ENCODE data around the gene AGXT2.
A peak's percentile ranks its signal among the peaks of the same experiment; 100 is the strongest.

AGXT2 gene, protein sequence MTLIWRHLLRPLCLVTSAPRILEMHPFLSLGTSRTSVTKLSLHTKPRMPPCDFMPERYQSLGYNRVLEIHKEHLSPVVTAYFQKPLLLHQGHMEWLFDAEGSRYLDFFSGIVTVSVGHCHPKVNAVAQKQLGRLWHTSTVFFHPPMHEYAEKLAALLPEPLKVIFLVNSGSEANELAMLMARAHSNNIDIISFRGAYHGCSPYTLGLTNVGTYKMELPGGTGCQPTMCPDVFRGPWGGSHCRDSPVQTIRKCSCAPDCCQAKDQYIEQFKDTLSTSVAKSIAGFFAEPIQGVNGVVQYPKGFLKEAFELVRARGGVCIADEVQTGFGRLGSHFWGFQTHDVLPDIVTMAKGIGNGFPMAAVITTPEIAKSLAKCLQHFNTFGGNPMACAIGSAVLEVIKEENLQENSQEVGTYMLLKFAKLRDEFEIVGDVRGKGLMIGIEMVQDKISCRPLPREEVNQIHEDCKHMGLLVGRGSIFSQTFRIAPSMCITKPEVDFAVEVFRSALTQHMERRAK

GRCh38 chr5:35047785-35048404, at the start of gene AGXT2:
Gene AGXT2, minus strand, starts transcription at chr5:35047949. Its CDS starts 57 bp downstream, at chr5:35047892.
- no peak for DNase-seq

DNA sequence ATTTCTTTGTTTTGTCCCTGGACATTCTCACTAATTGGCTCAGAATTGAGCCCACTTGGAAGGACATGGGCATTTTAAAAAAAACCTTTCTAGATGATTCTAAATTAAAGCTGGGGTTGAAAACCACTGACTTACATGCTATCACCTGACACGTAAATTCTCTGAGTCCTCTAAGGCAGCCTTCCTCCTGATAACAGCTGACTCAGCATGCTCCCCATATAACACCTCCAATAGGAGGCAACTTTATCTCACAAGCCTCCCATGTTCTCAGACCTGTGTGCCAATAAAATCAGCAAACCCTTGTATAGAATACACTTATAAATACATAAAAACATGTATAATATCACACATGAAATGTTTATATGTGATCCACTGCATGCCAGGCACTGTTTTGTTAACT, 49.2 kb upstream of the AGXT2 start:
- DNase-seq, result no peak

DNA sequence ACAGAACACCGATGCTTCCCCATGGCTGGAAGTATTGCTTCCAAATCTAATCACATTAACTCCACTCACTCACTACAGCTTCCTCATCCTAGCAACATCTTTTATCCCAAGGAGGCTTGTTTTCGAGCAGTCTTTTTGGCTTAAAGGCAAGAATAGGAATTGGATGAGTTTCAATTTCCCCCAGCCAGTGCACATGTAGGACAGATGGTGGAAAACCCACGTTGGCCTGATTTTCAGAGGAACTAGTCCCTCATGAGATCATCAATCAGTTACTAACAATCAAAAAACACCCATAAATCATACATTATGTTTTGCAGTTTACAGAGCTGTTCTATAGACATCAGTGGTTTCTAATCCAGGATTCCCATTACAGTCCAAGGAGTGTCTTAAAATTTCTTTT, 48.5 kb upstream of the AGXT2 start:
- DNase-seq, result no peak

DNA sequence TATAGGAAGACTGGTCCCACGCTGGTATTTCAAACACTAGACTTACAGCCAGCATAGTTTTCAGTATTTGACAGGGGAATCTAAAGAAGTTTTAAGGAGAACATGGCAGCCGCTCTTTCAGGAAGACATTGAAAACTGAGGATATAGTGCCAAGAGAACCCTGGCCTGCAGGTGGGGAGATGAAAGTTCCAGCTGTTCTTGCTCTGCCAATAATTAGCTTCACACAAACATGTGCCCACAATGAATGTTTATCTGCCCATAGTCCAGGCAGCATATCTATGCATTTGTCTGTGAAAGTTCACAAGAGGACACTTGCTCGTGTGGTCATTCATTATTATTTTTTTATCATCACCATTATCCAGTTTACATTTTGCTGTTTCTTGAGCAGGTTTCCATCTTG, 47.6 kb upstream of the AGXT2 start:
- DNase-seq, result no peak

- no peak for DNase-seq
These were observed 47.2 kb upstream of the AGXT2 start for GRCh38 chr5:35094948-35095347.

GRCh38 chr5:35092703-35093102, 45.0 kb upstream of the AGXT2 start:
- no peak for DNase-seq

DNA sequence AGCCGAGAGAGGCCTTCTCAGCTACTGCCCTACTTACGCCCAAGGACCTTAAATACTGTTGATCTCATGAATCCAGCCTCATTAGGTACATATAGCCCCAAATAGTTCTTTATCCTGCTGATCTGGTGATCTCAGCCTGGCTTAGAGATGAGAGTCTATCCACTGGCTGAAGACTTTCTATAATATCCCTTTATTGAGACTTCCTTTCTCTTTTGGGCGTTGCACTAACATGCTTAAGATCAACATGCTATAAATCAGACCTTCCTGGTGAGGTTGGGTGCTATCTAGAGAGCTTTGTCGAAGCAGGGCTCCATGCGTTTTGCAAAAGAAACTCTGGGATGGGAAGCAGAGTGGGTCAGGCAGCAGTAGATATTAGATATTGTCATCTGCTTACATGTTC, 44.0 kb upstream of the AGXT2 start:
- no peak for DNase-seq

DNA sequence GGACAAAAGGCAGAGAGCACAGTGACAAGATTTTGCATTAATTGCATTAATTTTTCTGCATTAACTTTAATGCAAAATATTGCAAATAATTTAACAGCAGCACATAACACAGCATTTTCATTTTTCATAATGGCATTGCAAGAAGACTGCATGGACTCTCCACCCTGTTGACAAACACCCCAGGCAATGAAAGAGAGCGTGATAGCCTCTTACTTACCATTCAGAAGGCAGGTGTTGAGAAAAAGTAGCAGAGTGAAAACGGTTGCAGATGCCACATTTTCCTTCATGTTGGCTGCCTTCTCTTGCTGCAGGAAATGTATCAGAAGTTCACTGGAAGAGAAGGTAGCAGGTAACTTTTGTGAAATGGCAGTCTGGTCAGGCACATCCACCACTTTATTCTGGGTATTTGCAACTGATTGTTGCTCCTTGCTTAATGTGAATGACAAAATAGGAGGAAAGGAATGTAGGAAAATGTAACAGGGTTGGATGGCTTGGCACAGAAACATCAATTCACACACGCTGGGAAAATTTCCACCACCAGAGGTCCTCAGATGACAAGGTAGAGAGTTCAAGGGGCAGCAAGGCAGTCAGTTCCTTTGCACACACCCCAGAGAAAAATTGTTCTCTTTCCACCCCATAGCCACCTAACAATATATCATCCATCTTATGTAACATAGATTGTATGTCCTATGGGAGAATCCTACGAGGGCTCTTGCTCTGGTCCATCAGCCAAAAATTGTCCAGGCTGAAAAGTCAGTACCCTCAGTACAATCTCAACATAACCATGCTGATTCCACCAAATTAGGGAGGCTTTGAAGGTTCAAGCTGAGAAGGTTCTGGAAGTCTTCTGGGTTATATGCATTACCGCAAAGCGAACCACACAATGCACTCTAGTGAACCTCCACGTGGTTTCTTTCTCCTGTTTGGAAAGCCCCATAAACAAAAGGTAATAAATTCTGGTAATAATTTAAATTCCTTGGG, 41.9 kb upstream of the AGXT2 start:
- peak; percentile 43 for DNase-seq

GRCh38 chr5:35087991-35088390, 40.2 kb upstream of the AGXT2 start:
- no peak for DNase-seq

GRCh38 chr5:35083150-35083549, 35.4 kb upstream of the AGXT2 start:
- no peak for DNase-seq

DNA sequence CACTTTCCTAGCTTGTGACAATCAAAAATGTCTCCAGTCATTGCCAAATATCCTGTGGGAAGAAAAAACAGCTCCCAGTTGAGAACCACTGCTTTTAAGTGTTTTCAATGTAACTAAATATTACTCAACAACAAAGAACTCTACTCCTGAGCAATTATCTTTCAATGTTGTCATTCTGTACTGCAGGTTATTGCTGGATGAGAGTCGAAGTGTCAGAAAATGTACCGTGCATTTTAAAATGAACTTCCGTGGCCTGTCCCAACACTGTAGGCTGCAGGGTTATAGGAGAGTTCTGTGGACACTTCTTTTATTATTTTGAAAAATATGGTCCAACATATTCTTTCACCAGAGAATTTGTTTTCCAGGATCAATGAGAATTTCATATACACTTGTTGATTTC, 34.8 kb upstream of the AGXT2 start:
- DNase-seq, result no peak

- DNase-seq, result no peak
These were observed 33.4 kb upstream of the AGXT2 start for GRCh38 chr5:35081134-35081533.

DNA sequence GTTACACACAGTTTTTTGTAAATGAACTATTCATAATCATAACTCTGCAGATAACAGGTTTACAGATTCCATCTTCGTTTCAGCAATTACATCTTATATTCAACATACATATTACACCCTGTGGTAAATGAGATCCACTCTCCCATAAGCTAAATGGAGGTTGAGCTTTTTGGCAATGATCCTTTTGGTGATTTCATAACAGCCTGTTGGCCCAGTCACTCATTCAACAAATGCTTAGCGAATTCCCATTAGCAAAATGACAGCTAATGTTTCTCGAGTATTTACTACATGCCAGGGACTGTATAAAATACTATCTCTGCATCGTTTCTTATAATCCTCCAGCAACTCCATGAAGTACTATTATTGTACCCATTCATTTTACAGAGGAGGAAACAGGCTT, 25.4 kb upstream of the AGXT2 start:
- no peak for DNase-seq

GRCh38 chr5:35069188-35069587, 21.4 kb upstream of the AGXT2 start:
- DNase-seq, result no peak

DNA sequence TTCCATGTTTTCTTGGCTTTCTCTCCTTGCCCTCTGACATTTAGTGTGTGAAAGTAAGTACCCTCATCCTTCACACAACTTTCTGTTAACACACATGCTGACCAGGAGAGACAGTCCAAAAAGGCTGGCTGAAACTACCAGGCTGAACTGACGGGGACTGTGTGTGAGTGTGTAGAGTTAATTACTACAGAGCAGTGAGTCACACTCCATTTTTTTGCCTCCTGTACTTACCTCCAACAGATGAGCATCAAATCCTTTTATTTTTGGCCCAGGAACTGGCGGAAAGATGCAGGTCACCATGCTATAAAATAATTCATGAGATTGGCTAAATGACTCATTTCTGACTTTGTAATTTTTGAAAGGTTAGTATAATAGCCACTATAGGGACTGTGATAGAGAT, 20.2 kb upstream of the AGXT2 start:
- no peak for DNase-seq

GRCh38 chr5:35066260-35066795, 18.6 kb upstream of the AGXT2 start:
- no peak for DNase-seq

GRCh38 chr5:35063414-35063813, 15.7 kb upstream of the AGXT2 start:
- DNase-seq, result no peak

- DNase-seq, result no peak
These were observed 13.5 kb upstream of the AGXT2 start for GRCh38 chr5:35061211-35061770.

DNA sequence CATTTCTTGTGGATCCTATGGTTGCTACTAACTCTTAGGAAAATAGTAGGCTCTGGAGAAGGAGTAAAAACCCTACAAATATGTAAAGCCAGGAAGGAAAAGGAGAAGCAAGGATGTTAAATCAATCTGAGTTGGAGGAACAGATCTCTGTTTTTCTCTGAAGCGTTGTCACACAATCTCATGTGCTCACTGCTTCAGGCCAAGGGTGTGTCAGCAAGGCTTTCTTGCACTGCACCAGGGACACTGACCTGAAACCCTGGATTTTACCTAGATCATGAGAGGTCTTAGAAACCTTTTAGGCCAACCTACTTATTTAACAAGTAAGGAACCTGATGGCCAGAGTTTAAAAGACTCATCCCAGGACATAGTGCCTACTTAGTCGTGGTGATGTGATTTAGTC, 12.5 kb upstream of the AGXT2 start:
- DNase-seq, result no peak

DNA sequence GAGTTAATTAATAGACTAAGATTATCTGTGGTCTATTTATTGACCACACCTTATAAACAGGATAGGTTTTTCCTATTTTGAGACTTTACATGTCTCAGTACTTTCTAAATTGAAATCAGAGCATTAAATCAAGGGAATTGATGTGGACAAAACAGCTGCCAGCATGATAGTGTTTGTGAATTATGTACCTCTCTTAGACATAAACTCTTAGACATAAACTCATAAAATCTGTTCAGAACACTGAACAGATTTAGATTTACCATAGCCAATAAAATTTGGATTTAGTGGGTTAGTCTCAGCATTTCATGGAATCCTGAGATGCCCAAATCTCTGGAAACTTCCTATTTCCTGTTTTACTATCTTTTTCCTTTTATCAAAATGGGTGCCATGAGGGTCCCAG, 11.5 kb upstream of the AGXT2 start:
- DNase-seq, result no peak

DNA sequence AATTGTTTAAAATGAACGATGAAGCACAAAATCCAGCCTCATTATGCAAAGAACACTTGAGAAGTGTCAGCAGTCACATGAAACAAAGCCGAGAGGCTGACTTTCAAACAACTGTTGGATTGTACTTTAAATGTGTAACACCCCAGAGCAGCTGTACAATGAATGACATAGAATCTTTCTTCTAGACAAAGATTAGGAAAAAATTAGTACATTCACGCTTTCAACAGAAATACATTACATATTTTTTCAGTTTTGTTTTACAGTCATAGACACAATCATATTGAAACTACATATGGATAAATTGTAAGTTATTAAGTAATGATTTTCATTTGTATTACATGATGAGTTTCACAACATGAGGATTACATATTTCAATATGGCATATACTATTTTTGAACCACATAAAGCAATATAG, 10.6 kb upstream of the AGXT2 start:
- no peak for DNase-seq

GRCh38 chr5:35056686-35057085, 8.9 kb upstream of the AGXT2 start:
- no peak for DNase-seq

DNA sequence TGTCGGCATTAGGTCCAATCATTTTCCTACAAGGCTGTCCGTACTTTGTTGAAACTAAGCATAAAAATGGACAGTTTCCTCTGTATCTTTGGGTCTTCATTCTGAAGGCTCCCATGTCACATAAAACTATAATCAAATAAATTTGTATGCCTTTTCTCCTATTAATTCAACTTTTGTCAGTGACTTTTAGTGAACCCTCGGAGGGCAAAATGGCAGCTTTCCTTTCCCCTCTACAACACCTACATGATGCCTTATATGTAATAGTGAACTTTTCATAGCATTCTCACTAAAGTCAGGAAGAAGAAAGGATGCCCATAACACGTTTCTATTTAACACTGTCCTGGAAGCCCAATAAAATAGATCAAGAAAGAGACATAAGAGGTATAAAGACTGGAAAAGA, 5.1 kb upstream of the AGXT2 start:
- DNase-seq, result no peak

Data from RPMI8226 (cell line).